ENCODE data around the gene PAX9. TPM values are rescaled to one million over a fixed set of nuclear protein-coding genes. Genes with fewer than 3 reads are reported as not detected.

Gene PAX9
- total RNA-seq, 4 donors from 2014 or later = 1.3 to 6.0 (median 3.2) TPM

DNA sequence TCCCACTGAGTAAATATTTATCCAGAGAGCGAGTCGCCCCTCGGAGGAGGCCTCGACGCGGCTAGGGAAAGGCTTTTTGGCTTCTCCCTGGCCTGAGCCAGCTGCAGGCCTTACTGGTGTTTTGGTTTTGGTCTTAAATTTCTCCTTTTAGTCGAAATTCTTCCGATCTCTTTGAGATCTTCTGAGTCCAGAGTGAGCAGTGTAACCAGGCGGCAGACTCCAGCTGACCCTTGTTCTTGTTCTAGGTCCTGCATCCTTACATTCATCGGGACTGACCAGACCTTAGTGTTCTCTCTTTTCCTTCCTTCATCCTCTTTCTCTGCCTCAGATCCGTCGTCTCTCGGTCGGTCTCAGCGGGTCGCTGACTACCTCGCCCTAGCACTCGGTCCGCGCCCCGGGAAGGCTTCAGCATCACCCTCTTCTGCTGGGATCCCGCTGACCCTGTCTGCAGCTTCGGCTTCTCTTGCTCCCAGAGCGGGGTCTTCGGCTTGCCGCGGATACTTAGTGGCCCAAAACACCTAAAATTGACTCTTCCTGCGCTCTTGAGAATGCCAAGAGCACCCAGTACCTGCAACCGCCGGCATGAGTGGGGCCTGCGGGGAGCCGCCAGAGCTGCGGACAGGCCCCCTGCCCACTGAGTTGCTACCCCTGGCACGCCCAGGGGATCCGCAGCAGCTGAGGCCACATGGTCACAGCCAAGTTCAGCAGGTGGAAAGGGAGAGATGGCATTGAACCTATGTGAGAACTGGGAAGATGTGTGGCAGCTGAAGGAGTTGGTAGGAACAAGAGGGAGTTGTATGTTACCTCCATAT is 2.4 kb upstream of the PAX9 start:
- no peak overlapping the region for H3K27ac ChIP-seq
- TF ChIP-seq, protein P1, sequence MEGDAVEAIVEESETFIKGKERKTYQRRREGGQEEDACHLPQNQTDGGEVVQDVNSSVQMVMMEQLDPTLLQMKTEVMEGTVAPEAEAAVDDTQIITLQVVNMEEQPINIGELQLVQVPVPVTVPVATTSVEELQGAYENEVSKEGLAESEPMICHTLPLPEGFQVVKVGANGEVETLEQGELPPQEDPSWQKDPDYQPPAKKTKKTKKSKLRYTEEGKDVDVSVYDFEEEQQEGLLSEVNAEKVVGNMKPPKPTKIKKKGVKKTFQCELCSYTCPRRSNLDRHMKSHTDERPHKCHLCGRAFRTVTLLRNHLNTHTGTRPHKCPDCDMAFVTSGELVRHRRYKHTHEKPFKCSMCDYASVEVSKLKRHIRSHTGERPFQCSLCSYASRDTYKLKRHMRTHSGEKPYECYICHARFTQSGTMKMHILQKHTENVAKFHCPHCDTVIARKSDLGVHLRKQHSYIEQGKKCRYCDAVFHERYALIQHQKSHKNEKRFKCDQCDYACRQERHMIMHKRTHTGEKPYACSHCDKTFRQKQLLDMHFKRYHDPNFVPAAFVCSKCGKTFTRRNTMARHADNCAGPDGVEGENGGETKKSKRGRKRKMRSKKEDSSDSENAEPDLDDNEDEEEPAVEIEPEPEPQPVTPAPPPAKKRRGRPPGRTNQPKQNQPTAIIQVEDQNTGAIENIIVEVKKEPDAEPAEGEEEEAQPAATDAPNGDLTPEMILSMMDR (IDR thresholded peaks at IDR 0.05) = no peak
- TF ChIP-seq POLR2A (IDR thresholded peaks at IDR 0.05) (no peak), EP300 (IDR thresholded peaks at IDR 0.05) (no peak)
- WGBS, 2 donors = 24 to 25% methylated on average over 33 to 35 of the region's 35 CpGs
- H3K4me1 ChIP-seq = peaks cover 0 to 87% (median 37%) of the 10 kb centered on the region in 4 donors
- no peaks in the 10 kb centered on the region for H3K9me3 ChIP-seq
- no peak for DNase-seq (ENCODE audit: low spot score in 2 of 2)
- no peak overlapping the region for H3K4me3 ChIP-seq
- peaks cover 6 to 97% of the 10 kb centered on the region in 2 donors for H3K27me3 ChIP-seq
- no peaks in the 10 kb centered on the region for H3K36me3 ChIP-seq

DNA sequence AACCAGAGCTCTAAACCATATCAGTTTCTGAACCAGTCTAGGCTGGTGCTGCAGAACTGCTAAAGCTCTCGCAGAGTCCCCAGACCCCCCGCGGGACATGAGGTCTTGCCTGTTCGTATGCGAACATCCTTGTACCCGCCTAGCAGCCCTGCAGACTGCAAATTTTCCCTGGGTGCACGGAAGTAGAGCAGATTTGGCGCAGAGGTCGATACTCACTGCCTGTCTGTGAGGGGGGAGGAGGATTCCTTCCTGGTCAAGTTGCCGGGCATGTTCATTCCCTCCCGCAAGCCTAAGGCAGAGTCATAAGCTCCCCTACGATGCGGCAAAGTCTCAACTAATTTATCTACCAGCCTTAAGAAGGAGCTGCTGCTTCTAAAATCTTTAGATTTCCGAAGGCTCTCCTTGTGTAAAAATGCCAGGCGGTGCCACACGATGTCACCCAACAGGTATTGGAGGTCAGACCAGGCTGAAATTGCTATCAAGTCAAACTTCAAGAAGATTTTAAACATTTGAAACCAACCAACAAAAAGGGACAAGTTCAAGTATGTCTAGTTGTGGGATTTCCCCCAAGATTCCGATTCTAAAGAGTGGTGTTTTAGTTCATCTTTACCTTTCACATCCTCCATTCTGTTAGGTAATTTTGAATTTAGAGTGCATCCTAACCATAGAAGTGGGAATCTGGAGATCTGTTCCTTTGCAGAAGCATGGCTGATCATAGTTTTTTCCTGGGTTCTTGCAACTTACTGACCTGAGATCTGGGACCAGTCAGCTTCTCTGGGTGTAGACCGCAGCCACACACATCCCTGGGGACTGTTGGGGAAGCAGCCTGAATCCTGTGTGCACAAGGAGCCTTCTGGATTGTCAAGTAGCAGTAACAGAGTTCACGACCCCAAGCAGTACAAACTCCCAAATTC is 1.6 kb upstream of the PAX9 start:
- Histone ChIP-seq H3K27ac (no peak overlapping the region), H3K4me3 (no peak overlapping the region), H3K4me1 (peaks cover 0 to 79% (median 35%) of the 10 kb centered on the region in 4 donors), H3K27me3 (peaks cover 4 to 97% of the 10 kb centered on the region in 2 donors), H3K36me3 (no peaks in the 10 kb centered on the region), H3K9me3 (no peaks in the 10 kb centered on the region)
- TF ChIP-seq, protein P1 (IDR thresholded peaks at IDR 0.05) = no peak
- no peak for TF ChIP-seq EP300 (IDR thresholded peaks at IDR 0.05)
- no peak for TF ChIP-seq POLR2A (IDR thresholded peaks at IDR 0.05)
- 24 to 38% methylated on average over 17 to 19 of the region's 19 CpGs for WGBS, 2 donors
- DNase-seq (ENCODE audit: low spot score in 2 of 2) = no peak

DNA sequence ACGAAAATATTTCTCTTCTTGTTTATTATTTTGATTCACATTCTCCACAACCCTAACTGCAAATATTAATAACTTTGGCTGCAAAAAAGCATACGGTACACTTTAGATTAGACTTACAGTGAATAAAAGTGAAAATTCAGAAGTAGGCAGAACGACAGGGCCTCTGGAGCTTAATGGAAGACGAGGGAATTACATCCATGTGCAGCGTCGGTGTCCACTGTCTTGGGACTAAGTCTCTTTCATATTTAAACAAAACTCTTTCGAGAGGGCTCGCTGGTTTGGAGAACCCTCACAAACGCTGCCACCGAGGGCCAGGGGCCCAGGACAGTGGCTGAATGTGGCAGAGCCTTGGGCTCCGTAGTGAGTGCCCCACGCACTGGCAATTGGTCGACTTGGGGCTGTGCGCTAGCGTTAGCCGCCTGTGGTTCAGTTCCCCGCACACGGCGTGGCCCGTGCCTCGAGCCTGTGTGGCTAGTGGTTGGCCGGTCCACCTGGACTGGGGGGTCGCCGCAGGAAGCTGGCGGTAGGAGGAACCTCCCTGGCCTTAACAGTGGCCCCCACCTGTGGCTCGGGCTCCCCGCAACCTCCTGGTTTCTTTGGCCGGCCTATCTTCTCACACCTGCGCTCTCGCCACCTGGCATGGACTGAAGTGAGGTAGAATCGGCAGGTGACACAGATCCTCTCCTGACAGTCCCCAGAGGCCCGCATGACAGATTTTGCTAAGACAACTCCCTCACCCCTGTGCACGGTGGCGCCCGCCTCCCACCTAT is 739 bp upstream of the PAX9 start:
- Histone ChIP-seq H3K4me3 (peak overlapping the region; percentile 22 to 54 (median 36)), H3K27me3 (peaks cover 4 to 97% of the 10 kb centered on the region in 2 donors), H3K4me1 (peaks cover 0 to 73% (median 35%) of the 10 kb centered on the region in 4 donors), H3K36me3 (no peaks in the 10 kb centered on the region), H3K9me3 (no peaks in the 10 kb centered on the region), H3K27ac (no peak overlapping the region)
- TF ChIP-seq EP300 (IDR thresholded peaks at IDR 0.05) = no peak
- no peak for DNase-seq (ENCODE audit: low spot score in 2 of 2)
- WGBS, 2 donors = 22 to 24% methylated on average over 28 to 35 of the region's 35 CpGs

DNA sequence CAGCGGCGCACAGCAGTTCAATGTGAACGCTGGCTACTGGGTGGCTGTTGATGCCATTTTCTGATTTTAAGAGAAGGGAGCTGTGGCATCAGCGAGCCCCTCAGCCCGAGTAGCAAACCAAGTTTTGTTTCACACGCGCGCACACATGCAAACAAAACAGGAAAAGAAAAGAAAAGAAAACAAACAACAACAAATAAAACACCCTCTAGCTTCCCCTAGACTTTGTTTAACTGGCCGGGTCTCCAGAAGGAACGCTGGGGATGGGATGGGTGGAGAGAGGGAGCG is 540 bp downstream of the PAX9 start:
- Histone ChIP-seq H3K9me3 (no peaks in the 10 kb centered on the region), H3K27ac (peak overlapping the region in 2 of 4 donors; percentile 0 to 58), H3K27me3 (peaks cover 0 to 97% of the 10 kb centered on the region in 2 donors), H3K4me3 (peak overlapping the region; percentile 22 to 54 (median 36)), H3K36me3 (no peaks in the 10 kb centered on the region), H3K4me1 (peaks cover 0 to 72% (median 35%) of the 10 kb centered on the region in 4 donors)
- no peak for DNase-seq (ENCODE audit: low spot score in 2 of 2)
- 2 to 5% methylated on average over 11 of the region's 11 CpGs for WGBS, 2 donors
- TF ChIP-seq, protein P1 (IDR thresholded peaks at IDR 0.05) = no peak
- TF ChIP-seq POLR2A (IDR thresholded peaks at IDR 0.05) (no peak), EP300 (IDR thresholded peaks at IDR 0.05) (no peak)

Data from tibial nerve (tissue), 4 donors.